GM23338 (cell line): ENCODE data around the gene PDE6C. TPM values are rescaled to one million over a fixed set of nuclear protein-coding genes. Genes with fewer than 3 reads are reported as not detected.

Experiments
- ATAC-seq: fragments of 200-7000 bp; cut with Tn5 transposase; 3 replicates; pipeline ENCODE4 v1.9.1; 2020
- DNase-seq: peaks from one replicate; pipeline ENCODE4 v3.0.0-alpha.2; 2015; ENCODE audit warnings: low spot score
- H2AFZ ChIP-seq: fragments of 200-600 bp; sonication (generic); 2 replicates; pipeline ENCODE4 v1.8.0; 2016; ENCODE audit warnings: antibody characterized with exemption, mild to moderate bottlenecking, moderate library complexity
- H3F3A ChIP-seq: fragments of 200-600 bp; sonication (generic); replicated peaks from 2 replicates; pipeline ENCODE4 v1.8.0; 2017; ENCODE audit warnings: antibody characterized with exemption, mixed run types, low read depth
- H3K27ac ChIP-seq: fragments of 200-600 bp; sonication (generic); 2 replicates; pipeline ENCODE4 v1.6.1; 2016; ENCODE audit warnings: low read depth
- H3K27me3 ChIP-seq: fragments of 200-600 bp; sonication (generic); 2 replicates; pipeline ENCODE4 v1.8.0; 2016; ENCODE audit warnings: mild to moderate bottlenecking, mixed run types, moderate library complexity; ENCODE audit not compliant: insufficient read depth
- H3K36me3 ChIP-seq: fragments of 200-600 bp; sonication (generic); 2 replicates; pipeline ENCODE4 v1.8.0; 2016; ENCODE audit warnings: mild to moderate bottlenecking; ENCODE audit not compliant: insufficient read depth
- H3K4me1 ChIP-seq: fragments of 200-600 bp; sonication (generic); 2 replicates; pipeline ENCODE4 v1.8.0; 2016; ENCODE audit warnings: mild to moderate bottlenecking, moderate library complexity; ENCODE audit not compliant: insufficient read depth
- H3K4me2 ChIP-seq: fragments of 200-600 bp; sonication (generic); 2 replicates; pipeline ENCODE4 v1.7.1; 2017; ENCODE audit warnings: mixed run types
- H3K4me3 ChIP-seq: fragments of 200-600 bp; sonication (generic); 2 replicates; pipeline ENCODE4 v1.6.1; 2016; ENCODE audit warnings: mixed run types
- H3K79me2 ChIP-seq: fragments of 200-600 bp; sonication (generic); replicated peaks from 2 replicates; pipeline ENCODE4 v1.8.0; 2017; ENCODE audit warnings: mild to moderate bottlenecking; ENCODE audit not compliant: insufficient read depth
- H3K9me2 ChIP-seq: fragments of 200-600 bp; sonication (generic); 2 replicates; pipeline ENCODE4 v1.8.0; 2017; ENCODE audit not compliant: insufficient read depth
- H4K20me1 ChIP-seq: fragments of 200-600 bp; sonication (generic); replicated peaks from 2 replicates; pipeline ENCODE4 v1.8.0; 2017; ENCODE audit warnings: mild to moderate bottlenecking; ENCODE audit not compliant: insufficient read depth
- H3K27ac Mint-ChIP-seq: 2 replicates; pipeline ENCODE4 v1.8.0; 2020; ENCODE audit warnings: inconsistent platforms, mild to moderate bottlenecking, moderate library complexity, mixed read lengths
- H3K27me3 Mint-ChIP-seq: 3 replicates; pipeline ENCODE4 v1.8.0; 2022; ENCODE audit warnings: low read depth, mild to moderate bottlenecking, moderate library complexity, mixed read lengths, inconsistent platforms; ENCODE audit not compliant: insufficient read depth, poor library complexity
- H3K36me3 Mint-ChIP-seq: 3 replicates; pipeline ENCODE4 v1.8.0; 2021; ENCODE audit warnings: low read depth, mild to moderate bottlenecking, inconsistent platforms, moderate library complexity, mixed read lengths
- H3K4me1 Mint-ChIP-seq: 3 replicates; pipeline ENCODE4 v1.8.0; 2020; ENCODE audit warnings: mild to moderate bottlenecking, inconsistent platforms, mixed read lengths
- H3K4me3 Mint-ChIP-seq: 3 replicates; pipeline ENCODE4 v1.8.0; 2021; ENCODE audit warnings: moderate library complexity, mild to moderate bottlenecking, inconsistent platforms, mixed read lengths
- H3K9me3 Mint-ChIP-seq: 3 replicates; pipeline ENCODE4 v1.8.0; 2020; ENCODE audit warnings: moderate library complexity, mild to moderate bottlenecking, inconsistent platforms, mixed read lengths
- CREB1 ChIP-seq: fragments of 250-450 bp; sonication (Bioruptor Pico); IDR thresholded peaks from 2 replicates; pipeline ENCODE4 v1.5.0; 2020; ENCODE audit warnings: low read depth, mild to moderate bottlenecking, moderate library complexity
- EZH2 ChIP-seq: fragments of 200-600 bp; sonication (generic); IDR thresholded peaks from one replicate; pipeline ENCODE4 v1.8.0; 2017; ENCODE audit warnings: antibody characterized with exemption, mild to moderate bottlenecking, low read depth; ENCODE audit not compliant: unreplicated experiment
- EZH2phosphoT487 ChIP-seq: fragments of 200-600 bp; sonication (generic); IDR thresholded peaks from one replicate; pipeline ENCODE4 v1.8.1; 2018; ENCODE audit warnings: antibody characterized with exemption; ENCODE audit not compliant: unreplicated experiment
- JUNB ChIP-seq: IDR thresholded peaks from one replicate; pipeline ENCODE4 v1.6.1; 2016; ENCODE audit warnings: antibody characterized with exemption; ENCODE audit not compliant: unreplicated experiment
- NANOG ChIP-seq: IDR thresholded peaks from 2 replicates; pipeline ENCODE4 v1.6.1; 2016; ENCODE audit warnings: antibody characterized with exemption, borderline replicate concordance
- POLR2AphosphoS5 ChIP-seq: IDR thresholded peaks from 2 replicates; pipeline ENCODE4 v1.6.1; 2016; ENCODE audit warnings: antibody characterized with exemption, low read depth
- ZNF331 ChIP-seq: fragments of 250-450 bp; sonication (Bioruptor Pico); IDR thresholded peaks from 2 replicates; pipeline ENCODE4 v1.5.0; 2020; ENCODE audit warnings: low read depth, mild to moderate bottlenecking, moderate library complexity
- polyA plus RNA-seq: library from polyadenylated mRNA; unstranded; fragments of >200 nt; fragmentation: Nextera tagmentation; extraction: Ambion mirVana; gene quantifications from 2 replicates; pipeline ENCODE4 v1.2.1, GENCODE V29; 2016
- total RNA-seq: library from RNA; depleted of rRNA; stranded (reverse); fragments of >200 nt; shearing (Covaris generic); gene quantifications from 2 replicates; pipeline ENCODE4 v1.2.3, GENCODE V29; 2014
- TF ChIP-seq, protein P1 (sequence below), 2 experiments: fragments of 200-600 bp in 1 of 2; sonication (generic) in 1 of 2; conservative IDR thresholded peaks; 2 replicates each; pipeline versions ENCODE4 v1.5.1 to v1.6.1; 2016 to 2017; ENCODE audit warnings: antibody characterized with exemption in 2 of 2, low read depth in 2 of 2, mild to moderate bottlenecking in 2 of 2, moderate library complexity in 1 of 2
- TF ChIP-seq, protein P2 (sequence below): IDR thresholded peaks from 2 replicates; pipeline ENCODE4 v1.6.1; 2016; ENCODE audit warnings: antibody characterized with exemption
- TF ChIP-seq, protein P3 (sequence below): IDR thresholded peaks from one replicate; pipeline ENCODE4 v1.6.1; 2018; ENCODE audit warnings: antibody characterized with exemption; ENCODE audit not compliant: unreplicated experiment

The PDE6C gene
- total and polyA plus RNA-seq, 2 experiments from 2014 or later: 0.06 TPM; not detected in 1

DNA sequence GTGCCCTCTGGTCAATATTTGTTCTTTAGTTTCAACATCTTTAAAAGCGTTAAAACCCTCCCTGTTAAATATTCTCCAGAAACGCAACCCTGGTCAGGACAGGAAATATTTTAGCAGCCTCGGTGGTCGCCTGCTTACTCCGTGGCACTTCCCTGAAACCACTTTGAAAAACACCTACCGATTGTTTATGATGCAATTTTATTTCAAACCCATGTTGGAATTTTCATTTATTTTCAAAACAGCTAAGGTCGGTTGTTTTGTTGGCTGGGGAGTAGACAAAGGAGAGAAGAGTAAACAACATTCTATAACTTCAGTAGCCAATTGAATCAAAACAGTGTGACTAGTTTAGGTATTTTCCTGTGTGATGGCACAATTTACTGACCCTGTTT is 10.6 kb upstream of the PDE6C start (continued):
- TF ChIP-seq, protein P1, sequence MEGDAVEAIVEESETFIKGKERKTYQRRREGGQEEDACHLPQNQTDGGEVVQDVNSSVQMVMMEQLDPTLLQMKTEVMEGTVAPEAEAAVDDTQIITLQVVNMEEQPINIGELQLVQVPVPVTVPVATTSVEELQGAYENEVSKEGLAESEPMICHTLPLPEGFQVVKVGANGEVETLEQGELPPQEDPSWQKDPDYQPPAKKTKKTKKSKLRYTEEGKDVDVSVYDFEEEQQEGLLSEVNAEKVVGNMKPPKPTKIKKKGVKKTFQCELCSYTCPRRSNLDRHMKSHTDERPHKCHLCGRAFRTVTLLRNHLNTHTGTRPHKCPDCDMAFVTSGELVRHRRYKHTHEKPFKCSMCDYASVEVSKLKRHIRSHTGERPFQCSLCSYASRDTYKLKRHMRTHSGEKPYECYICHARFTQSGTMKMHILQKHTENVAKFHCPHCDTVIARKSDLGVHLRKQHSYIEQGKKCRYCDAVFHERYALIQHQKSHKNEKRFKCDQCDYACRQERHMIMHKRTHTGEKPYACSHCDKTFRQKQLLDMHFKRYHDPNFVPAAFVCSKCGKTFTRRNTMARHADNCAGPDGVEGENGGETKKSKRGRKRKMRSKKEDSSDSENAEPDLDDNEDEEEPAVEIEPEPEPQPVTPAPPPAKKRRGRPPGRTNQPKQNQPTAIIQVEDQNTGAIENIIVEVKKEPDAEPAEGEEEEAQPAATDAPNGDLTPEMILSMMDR (conservative IDR thresholded peaks at IDR 0.05; ENCODE audit: low read depth in 2 of 2): no peak
- TF ChIP-seq EZH2 (no peak), EZH2phosphoT487 (no peak)
- TF ChIP-seq, protein P2, sequence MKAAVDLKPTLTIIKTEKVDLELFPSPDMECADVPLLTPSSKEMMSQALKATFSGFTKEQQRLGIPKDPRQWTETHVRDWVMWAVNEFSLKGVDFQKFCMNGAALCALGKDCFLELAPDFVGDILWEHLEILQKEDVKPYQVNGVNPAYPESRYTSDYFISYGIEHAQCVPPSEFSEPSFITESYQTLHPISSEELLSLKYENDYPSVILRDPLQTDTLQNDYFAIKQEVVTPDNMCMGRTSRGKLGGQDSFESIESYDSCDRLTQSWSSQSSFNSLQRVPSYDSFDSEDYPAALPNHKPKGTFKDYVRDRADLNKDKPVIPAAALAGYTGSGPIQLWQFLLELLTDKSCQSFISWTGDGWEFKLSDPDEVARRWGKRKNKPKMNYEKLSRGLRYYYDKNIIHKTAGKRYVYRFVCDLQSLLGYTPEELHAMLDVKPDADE: no peak

DNA sequence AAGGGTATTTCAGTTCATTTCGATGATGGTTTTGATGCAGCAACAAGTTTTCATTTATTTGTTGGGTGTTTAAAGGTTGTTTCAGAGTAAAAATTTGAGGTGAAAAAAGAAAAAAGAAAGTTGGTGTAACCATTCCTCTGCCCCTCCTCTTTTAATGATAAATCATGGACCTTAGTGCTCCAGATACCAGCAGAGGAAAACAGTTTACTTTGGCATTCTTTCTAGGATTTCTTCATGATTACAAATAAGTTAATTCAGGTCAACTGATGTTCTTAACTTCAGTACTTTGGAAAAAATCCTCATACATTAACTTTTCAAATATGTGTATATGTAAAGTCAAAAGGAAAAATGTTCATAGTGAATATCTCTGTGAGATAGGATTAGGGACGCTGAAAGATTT is 9.3 kb upstream of the PDE6C start:
- H3K79me2 ChIP-seq: no peaks in the 10 kb centered on the region
- H3K27ac ChIP-seq: no peak overlapping the region
- Mint-ChIP-seq H3K36me3 (no peaks in the 10 kb centered on the region), H3K27ac (no peak overlapping the region), H3K27me3 (peaks cover 36% of the 10 kb centered on the region), H3K9me3 (no peaks in the 10 kb centered on the region), H3K4me1 (peaks cover 9% of the 10 kb centered on the region; the same call in 2 of the 3 replicates), H3K4me3 (no peak overlapping the region)
- H3F3A ChIP-seq: no peaks in the 10 kb centered on the region
- H3K4me3 ChIP-seq: no peak overlapping the region
- peaks cover 10% of the 10 kb centered on the region; the same call in 1 of the 2 replicates for H3K4me1 ChIP-seq
- H3K27me3 ChIP-seq: peaks cover 65% of the 10 kb centered on the region
- no peaks in the 10 kb centered on the region for H3K9me2 ChIP-seq
- no peak for DNase-seq
- H3K4me2 ChIP-seq: no peak overlapping the region
- no peaks in the 10 kb centered on the region for H3K36me3 ChIP-seq
- H2AFZ ChIP-seq: no peak overlapping the region
- no peak for ATAC-seq
- no peaks in the 10 kb centered on the region for H4K20me1 ChIP-seq
- TF ChIP-seq EZH2phosphoT487: no peak
- no peak for TF ChIP-seq NANOG
- TF ChIP-seq, protein P2: no peak
- TF ChIP-seq, protein P1 (conservative IDR thresholded peaks at IDR 0.05; ENCODE audit: low read depth in 2 of 2): no peak
- TF ChIP-seq EZH2: no peak

DNA sequence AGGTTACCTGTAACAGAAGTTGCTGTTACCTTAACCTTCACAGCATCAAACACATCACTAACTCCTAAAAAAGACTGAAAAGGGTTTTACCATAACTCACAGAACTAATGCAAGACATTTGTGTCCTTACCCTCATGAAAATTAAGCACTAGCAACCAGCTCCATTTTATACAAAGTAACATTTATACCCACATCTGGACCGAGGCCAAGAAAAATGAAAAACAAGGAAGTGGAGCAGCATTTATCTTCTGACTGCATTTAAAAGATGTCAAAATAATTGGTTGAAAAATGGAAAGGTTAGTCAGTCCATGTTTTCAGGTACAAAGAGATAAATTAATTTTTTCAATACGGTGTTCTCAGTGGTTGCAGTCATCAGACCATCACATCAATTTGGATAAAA is 8.2 kb upstream of the PDE6C start:
- Mint-ChIP-seq H3K27ac (no peak overlapping the region), H3K4me3 (no peak overlapping the region), H3K9me3 (no peaks in the 10 kb centered on the region), H3K4me1 (peaks cover 9% of the 10 kb centered on the region; the same call in 2 of the 3 replicates), H3K27me3 (peaks cover 37% of the 10 kb centered on the region), H3K36me3 (no peaks in the 10 kb centered on the region)
- TF ChIP-seq POLR2AphosphoS5 (no peak), NANOG (no peak), CREB1 (no peak), JUNB (no peak), EZH2phosphoT487 (no peak), EZH2 (no peak), ZNF331 (CRISPR knock-in tag) (no peak)
- TF ChIP-seq, protein P3, sequence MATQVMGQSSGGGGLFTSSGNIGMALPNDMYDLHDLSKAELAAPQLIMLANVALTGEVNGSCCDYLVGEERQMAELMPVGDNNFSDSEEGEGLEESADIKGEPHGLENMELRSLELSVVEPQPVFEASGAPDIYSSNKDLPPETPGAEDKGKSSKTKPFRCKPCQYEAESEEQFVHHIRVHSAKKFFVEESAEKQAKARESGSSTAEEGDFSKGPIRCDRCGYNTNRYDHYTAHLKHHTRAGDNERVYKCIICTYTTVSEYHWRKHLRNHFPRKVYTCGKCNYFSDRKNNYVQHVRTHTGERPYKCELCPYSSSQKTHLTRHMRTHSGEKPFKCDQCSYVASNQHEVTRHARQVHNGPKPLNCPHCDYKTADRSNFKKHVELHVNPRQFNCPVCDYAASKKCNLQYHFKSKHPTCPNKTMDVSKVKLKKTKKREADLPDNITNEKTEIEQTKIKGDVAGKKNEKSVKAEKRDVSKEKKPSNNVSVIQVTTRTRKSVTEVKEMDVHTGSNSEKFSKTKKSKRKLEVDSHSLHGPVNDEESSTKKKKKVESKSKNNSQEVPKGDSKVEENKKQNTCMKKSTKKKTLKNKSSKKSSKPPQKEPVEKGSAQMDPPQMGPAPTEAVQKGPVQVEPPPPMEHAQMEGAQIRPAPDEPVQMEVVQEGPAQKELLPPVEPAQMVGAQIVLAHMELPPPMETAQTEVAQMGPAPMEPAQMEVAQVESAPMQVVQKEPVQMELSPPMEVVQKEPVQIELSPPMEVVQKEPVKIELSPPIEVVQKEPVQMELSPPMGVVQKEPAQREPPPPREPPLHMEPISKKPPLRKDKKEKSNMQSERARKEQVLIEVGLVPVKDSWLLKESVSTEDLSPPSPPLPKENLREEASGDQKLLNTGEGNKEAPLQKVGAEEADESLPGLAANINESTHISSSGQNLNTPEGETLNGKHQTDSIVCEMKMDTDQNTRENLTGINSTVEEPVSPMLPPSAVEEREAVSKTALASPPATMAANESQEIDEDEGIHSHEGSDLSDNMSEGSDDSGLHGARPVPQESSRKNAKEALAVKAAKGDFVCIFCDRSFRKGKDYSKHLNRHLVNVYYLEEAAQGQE: no peak
- TF ChIP-seq, protein P2: no peak
- Histone ChIP-seq H3K27me3 (peaks cover 53% of the 10 kb centered on the region), H3F3A (no peaks in the 10 kb centered on the region), H3K4me3 (no peak overlapping the region), H4K20me1 (no peaks in the 10 kb centered on the region), H3K4me1 (peaks cover 10% of the 10 kb centered on the region; the same call in 1 of the 2 replicates), H3K36me3 (no peaks in the 10 kb centered on the region), H2AFZ (no peak overlapping the region; the same call in 1 of the 2 replicates), H3K79me2 (no peaks in the 10 kb centered on the region), H3K4me2 (no peak overlapping the region), H3K27ac (no peak overlapping the region), H3K9me2 (no peaks in the 10 kb centered on the region)
- ATAC-seq (no peak), DNase-seq (no peak)
